K562 (cell line): ENCODE measurements around the gene TMEM63A. TPM values are rescaled to one million over a fixed set of nuclear protein-coding genes. Genes with fewer than 3 reads are reported as not detected.

Source experiments
- CTBP1 ChIP-seq: fragments of 450-650 bp; IDR thresholded peaks from 2 replicates; pipeline ENCODE4 v1.6.1; 2016; ENCODE audit warnings: borderline replicate concordance
- JUND ChIP-seq, 2 experiments: IDR thresholded peaks; 2 replicates in 1 of 2; 3 replicates in 1 of 2; pipeline ENCODE4 v1.6.1; 2011; ENCODE audit warnings: borderline replicate concordance in 2 of 2, low read depth in 2 of 2, low read length in 2 of 2, improper control_type of control experiment in 1 of 2, missing biosample characterization in 1 of 2, missing genetic modification characterization in 1 of 2, missing genetic modification reagents in 1 of 2
- MEF2A ChIP-seq: IDR thresholded peaks from 2 replicates; pipeline ENCODE4 v1.6.1; 2011; ENCODE audit warnings: low read depth, mild to moderate bottlenecking, low read length, moderate library complexity; ENCODE audit not compliant: control insufficient read depth
- NCOA1 ChIP-seq: fragments of 450-650 bp; IDR thresholded peaks from 2 replicates; pipeline ENCODE4 v1.6.1; 2016; ENCODE audit warnings: low read depth
- NR1H2 ChIP-seq: sonication (generic); formaldehyde crosslinking; IDR thresholded peaks from 2 replicates; pipeline ENCODE4 v1.4.0; 2020; ENCODE audit warnings: mild to moderate bottlenecking, missing genetic modification reagents
- PCBP1 ChIP-seq: fragments of 200-400 bp; formaldehyde crosslinking; IDR thresholded peaks from 2 replicates; pipeline ENCODE4 v1.6.1; 2018; ENCODE audit warnings: mild to moderate bottlenecking, low read depth, low read length; ENCODE audit not compliant: poor library complexity, severe bottlenecking
- POLR2AphosphoS2 ChIP-seq: IDR thresholded peaks from 2 replicates; pipeline ENCODE4 v1.6.1; 2012; ENCODE audit warnings: low read length, improper control_type of control experiment
- POLR2G ChIP-seq: fragments of 200-400 bp; formaldehyde crosslinking; IDR thresholded peaks from 2 replicates; pipeline ENCODE4 v1.6.1; 2017; ENCODE audit warnings: low read depth, mild to moderate bottlenecking, antibody characterized with exemption, low read length, moderate library complexity
- RAD21 ChIP-seq, 2 experiments: fragments of 250-450 bp in 1 of 2; fragments of 450-650 bp in 1 of 2; sonication (Bioruptor Pico) in 1 of 2; formaldehyde crosslinking in 1 of 2; IDR thresholded peaks in 1 of 2; conservative IDR thresholded peaks in 1 of 2; 2 replicates each; pipeline versions ENCODE4 v1.4.0 to v1.8.0; 2020 to 2022; ENCODE audit warnings: mild to moderate bottlenecking in 2 of 2, moderate library complexity in 1 of 2
- RBM39 ChIP-seq: fragments of 200-400 bp; formaldehyde crosslinking; optimal IDR thresholded peaks from 2 replicates; pipeline ENCODE3; 2018; ENCODE audit warnings: low read depth, low read length
- SRSF1 ChIP-seq: fragments of 200-400 bp; formaldehyde crosslinking; IDR thresholded peaks from 2 replicates; pipeline ENCODE4 v1.6.1; 2017; ENCODE audit warnings: mild to moderate bottlenecking, low read depth, low read length, moderate library complexity
- XRCC4 ChIP-seq: IDR thresholded peaks from one replicate; pipeline ENCODE4 v1.6.1; 2011; ENCODE audit not compliant: insufficient read depth, insufficient read length; ENCODE audit errors: extremely low read depth
- XRCC5 ChIP-seq: fragments of 200-400 bp; formaldehyde crosslinking; IDR thresholded peaks from 2 replicates; pipeline ENCODE4 v1.6.1; 2017; ENCODE audit warnings: low read depth, mild to moderate bottlenecking, low read length
- ZMIZ1 ChIP-seq, 2 experiments: fragments of 150-350 bp in 1 of 2; IDR thresholded peaks; 2 replicates each; pipeline ENCODE4 v1.6.1; 2012 to 2016; ENCODE audit warnings: low read depth in 2 of 2, low read length in 2 of 2, mild to moderate bottlenecking in 1 of 2, moderate library complexity in 1 of 2
- polyA plus RNA-seq, 8 experiments: library from polyadenylated mRNA; depleted of rRNA in 4 of 8; stranded (reverse) in 5 of 8; unstranded in 3 of 8; fragments of >200 nt; fragmentation: Nextera tagmentation in 2 of 8; fragmentation: Illumina TruSeq in 1 of 8; extraction: Ambion mirVana in 2 of 8; extraction: Trizol in 1 of 8; gene quantifications; 2 replicates each; pipeline versions ENCODE4 v1.2.1 to v1.2.3, GENCODE V29; 2011 to 2014; ENCODE audit warnings: inconsistent platforms in 1 of 8, missing spikeins in 1 of 8
- total RNA-seq, 7 experiments: library from RNA; depleted of rRNA in 6 of 7; stranded (reverse); fragments of >200 nt in 6 of 7; fragmentation: Illumina TruSeq in 2 of 7; extraction: Trizol in 2 of 7; gene quantifications; 2 replicates each; pipeline versions ENCODE4 v1.2.1 to v1.2.3, GENCODE V29; 2011 to 2021; ENCODE audit warnings: low replicate concordance in 1 of 7
- TF ChIP-seq, protein P1 (sequence below), 2 experiments: IDR thresholded peaks; 2 replicates each; pipeline ENCODE4 v1.6.1; 2011; ENCODE audit warnings: borderline replicate concordance in 1 of 2, control low read depth in 1 of 2, low read depth in 1 of 2, low read length in 1 of 2, mild to moderate bottlenecking in 1 of 2, mixed read lengths in 1 of 2, moderate library complexity in 1 of 2; ENCODE audit not compliant: insufficient read depth in 1 of 2, insufficient read length in 1 of 2, poor library complexity in 1 of 2, severe bottlenecking in 1 of 2; ENCODE audit errors: extremely low read depth in 1 of 2
- TF ChIP-seq, protein P2 (sequence below), 3 experiments: IDR thresholded peaks in 2 of 3; conservative IDR thresholded peaks in 1 of 3; 2 replicates each; pipeline ENCODE4 v1.5.1; 2011 to 2012; ENCODE audit warnings: low read length in 3 of 3, mild to moderate bottlenecking in 3 of 3, control low read depth in 2 of 3, improper control_type of control experiment in 1 of 3, inconsistent platforms in 1 of 3, low read depth in 1 of 3, mixed read lengths in 1 of 3, moderate library complexity in 1 of 3; ENCODE audit not compliant: insufficient read depth in 2 of 3

Gene TMEM63A
- total and polyA plus RNA-seq, 9 of the 15 experiments (the other 6 are each of a cell fraction or from before 2014, with no cell fraction given) = 2.0 to 54.6 (median 17.5) TPM

DNA sequence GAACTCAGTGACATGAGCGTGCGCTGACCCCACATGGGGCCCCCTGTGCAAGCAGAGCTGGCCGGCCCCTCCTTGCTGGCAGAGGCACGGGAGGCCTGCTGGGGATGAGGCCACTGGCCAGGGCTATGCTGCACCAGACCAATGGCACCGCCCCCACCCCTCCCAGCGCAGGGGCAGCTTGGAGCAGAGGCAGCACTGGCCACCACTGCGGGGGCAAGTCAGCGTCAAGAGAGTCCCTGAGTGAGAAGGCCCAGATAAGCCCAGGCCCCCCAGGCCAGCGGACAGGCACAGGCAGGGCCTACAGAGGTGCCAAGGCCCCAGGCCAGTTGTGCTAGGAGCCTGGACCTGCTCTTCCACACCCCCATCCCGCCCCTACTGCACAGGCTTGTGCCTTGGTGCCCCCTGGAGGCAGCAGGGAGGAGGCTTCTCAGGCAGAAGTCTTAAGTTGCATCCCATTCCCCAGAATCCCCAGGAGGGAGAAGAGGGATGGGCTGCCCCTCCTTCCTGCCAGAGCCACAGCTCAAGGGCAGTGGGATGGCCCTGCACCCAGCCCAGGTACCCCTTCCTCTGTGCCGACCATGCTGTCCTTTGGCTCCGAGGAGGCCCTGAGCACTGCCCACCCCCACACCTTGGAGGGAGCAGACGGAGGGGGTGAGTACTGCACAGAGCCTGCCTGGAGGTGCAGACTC lies 36.5 kb downstream of the TMEM63A start (continued):
- TF ChIP-seq MEF2A (no peak), PCBP1 (peak; percentile 52), ZMIZ1 (IDR thresholded peaks at IDR 0.05; ENCODE audit: low read depth in 2 of 2, low read length in 2 of 2) (no peak; a peak in 1 of 4 replicates), NCOA1 (no peak), POLR2AphosphoS2 (peak; percentile 45; the same call in 1 of the 2 replicates), RBM39 (no peak), POLR2G (peak; percentile 59), RAD21 (CRISPR knock-in tag; conservative IDR thresholded peaks at IDR 0.05 in 1 of 2, IDR thresholded peaks at IDR 0.05 in 1 of 2) (peak; percentile 82 to 87), JUND (IDR thresholded peaks at IDR 0.05; ENCODE audit: borderline replicate concordance, low read depth, low read length) (peak; percentile 14; the same call in 1 of the 2 replicates), JUND (tag; IDR thresholded peaks at IDR 0.05; ENCODE audit: borderline replicate concordance, low read depth, low read length) (no peak), SRSF1 (no peak), CTBP1 (peak; percentile 29; the same call in 1 of the 2 replicates), XRCC4 (no peak), XRCC5 (peak; percentile 73; the same call in 1 of the 2 replicates), NR1H2 (CRISPR knock-in tag) (no peak)
- TF ChIP-seq, protein P1, sequence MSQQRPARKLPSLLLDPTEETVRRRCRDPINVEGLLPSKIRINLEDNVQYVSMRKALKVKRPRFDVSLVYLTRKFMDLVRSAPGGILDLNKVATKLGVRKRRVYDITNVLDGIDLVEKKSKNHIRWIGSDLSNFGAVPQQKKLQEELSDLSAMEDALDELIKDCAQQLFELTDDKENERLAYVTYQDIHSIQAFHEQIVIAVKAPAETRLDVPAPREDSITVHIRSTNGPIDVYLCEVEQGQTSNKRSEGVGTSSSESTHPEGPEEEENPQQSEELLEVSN (IDR thresholded peaks at IDR 0.05; ENCODE audit: borderline replicate concordance in 1 of 2, extremely low read depth in 1 of 2, insufficient read depth in 1 of 2, insufficient read length in 1 of 2, low read depth in 1 of 2, low read length in 1 of 2, poor library complexity in 1 of 2, severe bottlenecking in 1 of 2) = peak in 1 of 2 experiments; percentile 14
- TF ChIP-seq, protein P2, sequence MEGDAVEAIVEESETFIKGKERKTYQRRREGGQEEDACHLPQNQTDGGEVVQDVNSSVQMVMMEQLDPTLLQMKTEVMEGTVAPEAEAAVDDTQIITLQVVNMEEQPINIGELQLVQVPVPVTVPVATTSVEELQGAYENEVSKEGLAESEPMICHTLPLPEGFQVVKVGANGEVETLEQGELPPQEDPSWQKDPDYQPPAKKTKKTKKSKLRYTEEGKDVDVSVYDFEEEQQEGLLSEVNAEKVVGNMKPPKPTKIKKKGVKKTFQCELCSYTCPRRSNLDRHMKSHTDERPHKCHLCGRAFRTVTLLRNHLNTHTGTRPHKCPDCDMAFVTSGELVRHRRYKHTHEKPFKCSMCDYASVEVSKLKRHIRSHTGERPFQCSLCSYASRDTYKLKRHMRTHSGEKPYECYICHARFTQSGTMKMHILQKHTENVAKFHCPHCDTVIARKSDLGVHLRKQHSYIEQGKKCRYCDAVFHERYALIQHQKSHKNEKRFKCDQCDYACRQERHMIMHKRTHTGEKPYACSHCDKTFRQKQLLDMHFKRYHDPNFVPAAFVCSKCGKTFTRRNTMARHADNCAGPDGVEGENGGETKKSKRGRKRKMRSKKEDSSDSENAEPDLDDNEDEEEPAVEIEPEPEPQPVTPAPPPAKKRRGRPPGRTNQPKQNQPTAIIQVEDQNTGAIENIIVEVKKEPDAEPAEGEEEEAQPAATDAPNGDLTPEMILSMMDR (IDR thresholded peaks at IDR 0.05 in 2 of 3, conservative IDR thresholded peaks at IDR 0.05 in 1 of 3; ENCODE audit: insufficient read depth in 2 of 3, low read depth in 1 of 3, low read length in 3 of 3) = peak; percentile 85 to 91 (median 90)
